Measurements from ENCODE around the gene HTD2. TPM values are rescaled to one million over a fixed set of nuclear protein-coding genes. Genes with fewer than 3 reads are reported as not detected.
"Not testable (repeated sequence)": the region's sequence is repeated elsewhere in the genome, so short reads cannot be mapped to it uniquely, and the experiment has no call there.

HTD2 gene
- total RNA-seq, 4 donors from 2014 or later: 4.5 to 10.1 (median 5.2) TPM

- H3K27ac ChIP-seq: no peak overlapping the region
- intact Hi-C loops (cut with DNase I): no loop called here
- 86 to 87% methylated on average over 3 of the region's 3 CpGs for WGBS, 2 donors
- no peak overlapping the region for H3K4me3 ChIP-seq
- no peak for TF ChIP-seq POLR2A (IDR thresholded peaks at IDR 0.05)
- TF ChIP-seq CTCF (IDR thresholded peaks at IDR 0.05): no peak
- no peaks in the 10 kb centered on the region for H3K4me1 ChIP-seq
- H3K27me3 ChIP-seq: no peaks in the 10 kb centered on the region
- peaks cover 0 to 47% (median 0%) of the 10 kb centered on the region in 3 donors for H3K36me3 ChIP-seq
- DNase-seq: no peak
- H3K9me3 ChIP-seq: no peaks in the 10 kb centered on the region
These were observed 44.2 kb upstream of the HTD2 start for GRCh38 chr3:58261954-58262666.

GRCh38 chr3:58266577-58266976, 39.7 kb upstream of the HTD2 start:
- Histone ChIP-seq H3K27me3 (no peaks in the 10 kb centered on the region), H3K4me1 (peaks cover 0 to under 1% (median 0%) of the 10 kb centered on the region in 3 donors), H3K4me3 (no peak overlapping the region), H3K9me3 (no peaks in the 10 kb centered on the region), H3K36me3 (peaks cover 0 to 44% (median 0%) of the 10 kb centered on the region in 3 donors), H3K27ac (no peak overlapping the region)
- DNase-seq: no peak
- WGBS, 2 donors: 75 to 80% methylated on average over 1 of the region's 1 CpG
- intact Hi-C loops (cut with DNase I): no loop called here
- TF ChIP-seq POLR2A (IDR thresholded peaks at IDR 0.05): no peak
- TF ChIP-seq CTCF (IDR thresholded peaks at IDR 0.05): no peak

GRCh38 chr3:58267543-58267942, 38.8 kb upstream of the HTD2 start:
- H3K4me3 ChIP-seq; H3K4me1 ChIP-seq; intact Hi-C loops (cut with DNase I); H3K9me3 ChIP-seq; H3K27ac ChIP-seq; DNase-seq; H3K27me3 ChIP-seq: not testable (repeated sequence)
- 83 to 100% methylated on average over 1 of the region's 1 CpG for WGBS, 2 donors
- H3K36me3 ChIP-seq: peaks cover 0 to 42% (median 0%) of the 10 kb centered on the region in 3 donors

- intact Hi-C loops (cut with DNase I): no loop called here
- Histone ChIP-seq H3K27me3 (no peaks in the 10 kb centered on the region), H3K4me3 (no peak overlapping the region), H3K4me1 (peaks cover 0 to 8% (median 4%) of the 10 kb centered on the region in 3 donors), H3K9me3 (no peaks in the 10 kb centered on the region), H3K27ac (no peak overlapping the region), H3K36me3 (peaks cover 0 to 58% (median 0%) of the 10 kb centered on the region in 3 donors)
- TF ChIP-seq CTCF (IDR thresholded peaks at IDR 0.05) (no peak), POLR2A (IDR thresholded peaks at IDR 0.05) (no peak)
- DNase-seq: no peak
- WGBS, 2 donors: 92 to 100% methylated on average over 1 to 2 of the region's 2 CpGs
These were observed 37.0 kb upstream of the HTD2 start for GRCh38 chr3:58269356-58269755.

- DNase-seq: no peak
These were observed 35.8 kb upstream of the HTD2 start for GRCh38 chr3:58270485-58270884.

More at GRCh38 chr3:58270485-58270884, 35.8 kb upstream of the HTD2 start:
- 92 to 93% methylated on average over 2 of the region's 2 CpGs for WGBS, 2 donors
- intact Hi-C loops (cut with DNase I): no loop called here
- TF ChIP-seq POLR2A (IDR thresholded peaks at IDR 0.05): no peak
- TF ChIP-seq CTCF (IDR thresholded peaks at IDR 0.05): no peak
- no peaks in the 10 kb centered on the region for H3K9me3 ChIP-seq
- no peak overlapping the region for H3K4me3 ChIP-seq
- no peaks in the 10 kb centered on the region for H3K27me3 ChIP-seq
- H3K4me1 ChIP-seq: peaks cover 0 to 8% (median 4%) of the 10 kb centered on the region in 3 donors
- peaks cover 0 to 69% (median 0%) of the 10 kb centered on the region in 3 donors for H3K36me3 ChIP-seq
- no peak overlapping the region for H3K27ac ChIP-seq
